AG09319 (cell line): ENCODE measurements around the gene S100A12.

ENCODE experiments used
- DNase-seq: peaks from one replicate; pipeline ENCODE4 v3.0.0-alpha.2; 2010; ENCODE audit warnings: low read depth; ENCODE audit errors: extremely low read depth
- CTCF ChIP-seq: IDR thresholded peaks from 2 replicates; pipeline ENCODE4 v1.5.1; 2011; ENCODE audit warnings: low read depth, mild to moderate bottlenecking, inconsistent platforms, low read length, moderate library complexity

Gene S100A12

GRCh38 chr1:153340356-153340755 is 35.1 kb downstream of the S100A12 start:
- no peak for DNase-seq
- no peak for TF ChIP-seq CTCF

- DNase-seq: no peak
- no peak for TF ChIP-seq CTCF
These were observed 35.6 kb downstream of the S100A12 start for GRCh38 chr1:153339802-153340201.

GRCh38 chr1:153337980-153338853 is 37.2 kb downstream of the S100A12 start:
- DNase-seq: no peak
- no peak for TF ChIP-seq CTCF

DNA sequence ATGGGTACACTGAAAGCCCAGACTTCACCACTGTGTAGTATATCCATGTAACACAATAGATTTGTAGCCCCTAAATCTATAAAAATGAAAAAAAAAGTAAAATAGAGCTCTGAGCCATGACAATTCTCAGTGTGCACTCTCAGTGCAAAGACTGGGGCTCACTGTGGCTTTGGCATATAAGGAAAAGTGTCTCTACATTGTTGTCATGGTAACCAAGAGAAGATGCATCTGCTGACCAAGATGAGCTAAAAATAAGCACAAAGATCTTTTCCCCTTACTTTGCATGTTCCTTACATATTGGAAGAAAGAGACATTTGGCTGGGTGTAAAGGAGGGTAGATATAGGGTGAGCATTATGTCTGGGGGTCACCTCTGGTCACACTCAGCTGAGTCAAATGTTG is 38.8 kb downstream of the S100A12 start:
- DNase-seq: no peak

GRCh38 chr1:153333902-153334301 is 41.5 kb downstream of the S100A12 start:
- no peak for DNase-seq
- no peak for TF ChIP-seq CTCF

More for the DNA sequence above, 38.8 kb downstream of the S100A12 start:
- no peak for TF ChIP-seq CTCF

GRCh38 chr1:153324912-153325311 is 50.5 kb downstream of the S100A12 start:
- no peak for DNase-seq
- TF ChIP-seq CTCF: no peak
